Brain microvascular endothelial cell (primary cell): Measurements from ENCODE around the gene PCDHB9.
"Not testable (repeated sequence)": the region's sequence is repeated elsewhere in the genome, so short reads cannot be mapped to it uniquely, and the experiment has no call there.

Experiments
- DNase-seq: peaks from one replicate; pipeline ENCODE4 v3.0.0-alpha.2; 2020
- H3K27ac ChIP-seq: fragments of 250-450 bp; sonication (Bioruptor Pico); 2 replicates; pipeline ENCODE4 v1.5.1; 2020; ENCODE audit warnings: mild to moderate bottlenecking, moderate library complexity
- H3K27me3 ChIP-seq: fragments of 250-450 bp; sonication (Bioruptor Pico); replicated peaks from 2 replicates; pipeline ENCODE4 v1.5.1; 2020; ENCODE audit warnings: mild to moderate bottlenecking
- H3K36me3 ChIP-seq: fragments of 250-450 bp; sonication (Bioruptor Pico); replicated peaks from 2 replicates; pipeline ENCODE4 v1.5.1; 2020; ENCODE audit warnings: mild to moderate bottlenecking
- H3K4me3 ChIP-seq: 2 replicates; pipeline ENCODE4 v1.5.1; 2011; ENCODE audit warnings: low read depth, mild to moderate bottlenecking, control low read depth, low read length, moderate library complexity
- in situ Hi-C: cut with HindIII; loops from 2 replicates; pipeline ENCODE4 v1.10.0; 2017; ENCODE audit warnings: low sequenced_read_pairs, low pct_ligation_motif_present
- TF ChIP-seq, protein P1 (sequence below): IDR thresholded peaks from 2 replicates; pipeline ENCODE4 v1.5.1; 2011; ENCODE audit warnings: low read depth, mild to moderate bottlenecking, moderate library complexity, low read length, control low read depth, inconsistent platforms; ENCODE audit errors: missing control alignments

PCDHB9 gene

GRCh38 chr5:141180313-141180712 is 6.6 kb upstream of the PCDHB9 start:
- TF ChIP-seq, protein P1, sequence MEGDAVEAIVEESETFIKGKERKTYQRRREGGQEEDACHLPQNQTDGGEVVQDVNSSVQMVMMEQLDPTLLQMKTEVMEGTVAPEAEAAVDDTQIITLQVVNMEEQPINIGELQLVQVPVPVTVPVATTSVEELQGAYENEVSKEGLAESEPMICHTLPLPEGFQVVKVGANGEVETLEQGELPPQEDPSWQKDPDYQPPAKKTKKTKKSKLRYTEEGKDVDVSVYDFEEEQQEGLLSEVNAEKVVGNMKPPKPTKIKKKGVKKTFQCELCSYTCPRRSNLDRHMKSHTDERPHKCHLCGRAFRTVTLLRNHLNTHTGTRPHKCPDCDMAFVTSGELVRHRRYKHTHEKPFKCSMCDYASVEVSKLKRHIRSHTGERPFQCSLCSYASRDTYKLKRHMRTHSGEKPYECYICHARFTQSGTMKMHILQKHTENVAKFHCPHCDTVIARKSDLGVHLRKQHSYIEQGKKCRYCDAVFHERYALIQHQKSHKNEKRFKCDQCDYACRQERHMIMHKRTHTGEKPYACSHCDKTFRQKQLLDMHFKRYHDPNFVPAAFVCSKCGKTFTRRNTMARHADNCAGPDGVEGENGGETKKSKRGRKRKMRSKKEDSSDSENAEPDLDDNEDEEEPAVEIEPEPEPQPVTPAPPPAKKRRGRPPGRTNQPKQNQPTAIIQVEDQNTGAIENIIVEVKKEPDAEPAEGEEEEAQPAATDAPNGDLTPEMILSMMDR: no peak

DNA sequence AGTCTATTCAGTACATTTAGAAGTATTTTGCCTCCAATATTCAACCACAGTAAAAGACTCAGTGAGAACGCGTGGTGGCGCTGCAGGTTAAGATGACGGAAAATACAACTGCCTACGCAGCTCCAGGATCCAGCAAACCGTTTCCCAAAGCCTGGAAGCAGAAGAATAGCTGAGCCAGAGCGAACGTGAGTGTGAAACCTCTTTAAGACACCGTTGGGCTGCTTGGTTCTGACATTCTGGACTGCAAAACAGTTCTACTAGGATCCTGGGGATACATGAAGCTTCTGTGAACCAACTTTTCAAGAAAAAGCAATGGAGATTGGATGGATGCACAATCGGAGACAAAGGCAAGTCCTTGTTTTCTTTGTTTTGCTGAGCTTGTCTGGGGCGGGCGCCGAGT is 4.7 kb upstream of the PCDHB9 start, which contains the start of gene PCDHB16:
PCDHB16 (plus strand) TSS at position 140 of the 400 bp plus-strand sequence; CDS start at position 313, 173 bp downstream.
- DNase-seq: no peak
- H3K27ac ChIP-seq: no peak within 1 kb of the TSS
- TF ChIP-seq, protein P1: no peak
- in situ Hi-C loops: no loop called here
- H3K27me3 ChIP-seq: no peaks in the 10 kb centered on the region
- no peaks in the 10 kb centered on the region for H3K36me3 ChIP-seq
- no peak within 1 kb of the TSS for H3K4me3 ChIP-seq

More at GRCh38 chr5:141180313-141180712, 6.6 kb upstream of the PCDHB9 start:
- Histone ChIP-seq H3K4me3 (no peak overlapping the region), H3K36me3 (no peaks in the 10 kb centered on the region), H3K27me3 (no peaks in the 10 kb centered on the region), H3K27ac (no peak overlapping the region)
- DNase-seq: no peak
- in situ Hi-C loops: no loop called here

DNA sequence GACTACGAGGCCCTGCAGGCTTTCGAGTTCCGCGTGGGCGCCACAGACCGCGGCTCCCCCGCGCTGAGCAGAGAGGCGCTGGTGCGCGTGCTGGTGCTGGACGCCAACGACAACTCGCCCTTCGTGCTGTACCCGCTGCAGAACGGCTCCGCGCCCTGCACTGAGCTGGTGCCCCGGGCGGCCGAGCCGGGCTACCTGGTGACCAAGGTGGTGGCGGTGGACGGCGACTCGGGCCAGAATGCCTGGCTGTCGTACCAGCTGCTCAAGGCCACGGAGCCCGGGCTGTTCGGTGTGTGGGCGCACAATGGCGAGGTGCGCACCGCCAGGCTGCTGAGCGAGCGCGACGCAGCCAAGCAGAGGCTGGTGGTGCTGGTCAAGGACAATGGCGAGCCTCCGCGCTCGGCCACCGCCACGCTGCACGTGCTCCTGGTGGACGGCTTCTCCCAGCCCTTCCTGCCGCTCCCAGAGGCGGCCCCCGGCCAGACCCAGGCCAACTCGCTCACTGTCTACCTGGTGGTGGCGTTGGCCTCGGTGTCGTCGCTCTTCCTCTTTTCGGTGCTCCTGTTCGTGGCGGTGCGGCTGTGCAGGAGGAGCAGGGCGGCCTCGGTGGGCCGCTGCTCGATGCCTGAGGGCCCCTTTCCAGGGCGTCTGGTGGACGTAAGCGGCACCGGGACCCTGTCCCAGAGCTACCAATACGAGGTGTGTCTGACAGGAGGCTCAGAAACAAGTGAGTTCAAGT is 2.7 kb upstream of the PCDHB9 start:
- DNase-seq, H3K27me3 ChIP-seq, H3K27ac ChIP-seq, H3K36me3 ChIP-seq, in situ Hi-C loops, H3K4me3 ChIP-seq: not testable (repeated sequence)

GRCh38 chr5:141188682-141189081 is 1.7 kb downstream of the PCDHB9 start:
- H3K27me3 ChIP-seq, in situ Hi-C loops, H3K4me3 ChIP-seq, DNase-seq, H3K27ac ChIP-seq, H3K36me3 ChIP-seq: not testable (repeated sequence)

- DNase-seq, H3K27me3 ChIP-seq, H3K36me3 ChIP-seq, H3K4me3 ChIP-seq, H3K27ac ChIP-seq, in situ Hi-C loops: not testable (repeated sequence)
These were observed 2.2 kb downstream of the PCDHB9 start for GRCh38 chr5:141189131-141189530.

DNA sequence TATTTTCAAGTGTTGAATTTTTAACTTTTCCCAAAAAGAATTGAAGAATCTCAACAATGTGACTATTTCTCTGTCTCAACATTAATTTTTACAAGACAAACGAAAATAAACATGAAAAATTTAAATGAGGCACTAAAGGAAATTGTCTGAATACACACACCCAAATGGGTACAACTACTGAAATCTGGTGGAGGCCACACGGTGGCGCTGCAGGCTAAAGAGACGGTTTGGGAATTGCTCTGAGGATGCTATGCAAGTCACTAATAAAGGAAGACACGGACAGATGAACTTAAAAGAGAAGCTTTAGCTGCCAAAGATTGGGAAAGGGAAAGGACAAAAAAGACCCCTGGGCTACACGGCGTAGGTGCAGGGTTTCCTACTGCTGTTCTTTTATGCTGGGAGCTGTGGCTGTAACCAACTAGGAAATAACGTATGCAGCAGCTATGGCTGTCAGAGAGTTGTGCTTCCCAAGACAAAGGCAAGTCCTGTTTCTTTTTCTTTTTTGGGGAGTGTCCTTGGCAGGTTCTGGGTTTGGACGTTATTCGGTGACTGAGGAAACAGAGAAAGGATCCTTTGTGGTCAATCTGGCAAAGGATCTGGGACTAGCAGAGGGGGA is 5.3 kb downstream of the PCDHB9 start, which contains the start of gene PCDHB10:
PCDHB10 (plus strand) TSS at position 244 of the 616 bp plus-strand sequence; CDS start at position 444, 200 bp downstream.
- in situ Hi-C loops: no loop called here
- TF ChIP-seq, protein P1: peak; percentile 45
- no peak within 1 kb of the TSS for H3K27ac ChIP-seq
- H3K36me3 ChIP-seq: no peaks in the 10 kb centered on the region
- H3K4me3 ChIP-seq: no peak within 1 kb of the TSS
- no peaks in the 10 kb centered on the region for H3K27me3 ChIP-seq
- DNase-seq: no peak

- H3K4me3 ChIP-seq, H3K36me3 ChIP-seq, DNase-seq, H3K27me3 ChIP-seq, H3K27ac ChIP-seq, in situ Hi-C loops: not testable (repeated sequence)
These were observed 7.4 kb downstream of the PCDHB9 start for GRCh38 chr5:141194332-141194731.
